Measurements from ENCODE around the gene MARCHF9. TPM values are rescaled to one million over a fixed set of nuclear protein-coding genes. Genes with fewer than 3 reads are reported as not detected.
A peak's percentile ranks its signal among the peaks of the same experiment; 100 is the strongest.

Gene MARCHF9
- total RNA-seq, 1 experiment from 2014 or later: 18.9 TPM

DNA sequence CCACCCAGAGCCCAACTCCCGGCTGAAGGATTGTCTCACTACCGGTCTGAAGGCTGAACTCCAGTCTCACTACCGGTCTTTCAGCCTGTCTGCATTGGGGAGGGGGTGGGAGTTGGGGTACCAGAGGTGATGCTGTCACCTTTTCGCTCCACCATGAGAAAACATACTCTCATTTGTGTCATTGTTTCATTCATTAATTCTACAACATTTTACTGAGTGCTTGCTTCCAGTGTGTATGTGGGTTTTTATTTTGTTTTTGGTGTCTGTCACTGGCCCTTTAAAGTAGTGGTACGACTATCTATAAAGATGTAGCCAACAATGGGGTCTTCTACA, 2.3 kb upstream of the MARCHF9 start:
- BruUV-seq (replicated peaks): no TSS peak
- Histone ChIP-seq H3K79me2 (ENCODE audit: low read depth) (peaks cover 27% of the 10 kb centered on the region), H3K4me1 (replicated peaks; ENCODE audit: insufficient read depth) (peaks cover 27% of the 10 kb centered on the region), H3K9me2 (ENCODE audit: insufficient read depth) (no peaks in the 10 kb centered on the region), H3K9me3 (ENCODE audit: insufficient read depth, low read depth) (no peaks in the 10 kb centered on the region), H3K27ac (no peak overlapping the region), H3K4me3 (peak overlapping the region; percentile 51), H4K20me1 (ENCODE audit: insufficient read depth) (no peaks in the 10 kb centered on the region), H3K4me2 (peak overlapping the region; percentile 74), H3K27me3 (ENCODE audit: insufficient read depth, low read depth) (no peaks in the 10 kb centered on the region), H3F3A (ENCODE audit: insufficient read depth, low read depth) (peaks cover 29% of the 10 kb centered on the region; the same call in 1 of the 2 replicates), H3K36me3 (ENCODE audit: low read depth) (peaks cover 14% of the 10 kb centered on the region), H2AFZ (no peak overlapping the region)
- TF ChIP-seq CTCF (conservative IDR thresholded peaks at IDR 0.05) (no peak), EZH2 (IDR thresholded peaks at IDR 0.05; ENCODE audit: low read depth) (no peak)
- ChIA-PET POLR2A (ENCODE audit: unreplicated experiment) (no interaction called here), CTCF (no interaction called here)
- intact Hi-C loops (cut with micrococcal nuclease; ENCODE audit: unreplicated experiment): loop anchor here (2.0 kb wide), 1 partner anchor 230 kb away; the partner anchor contains the start of gene MBD6
- DNase-seq: no peak

- no peaks in the 10 kb centered on the region for H3K9me2 ChIP-seq (ENCODE audit: insufficient read depth)
- POLR2A ChIA-PET (ENCODE audit: unreplicated experiment): interaction anchor here (0.7 kb wide), 1 partner anchor 12 kb away, joined by 6 read pairs; no protein-coding TSS in a partner anchor
- no peak overlapping the region for H2AFZ ChIP-seq
- BruUV-seq (replicated peaks): no TSS peak
- peaks cover 27% of the 10 kb centered on the region for H3K79me2 ChIP-seq (ENCODE audit: low read depth)
- H3K9me3 ChIP-seq (ENCODE audit: insufficient read depth, low read depth): no peaks in the 10 kb centered on the region
- peaks cover 20% of the 10 kb centered on the region; the same call in 1 of the 2 replicates for H3F3A ChIP-seq (ENCODE audit: insufficient read depth, low read depth)
- no peaks in the 10 kb centered on the region for H3K27me3 ChIP-seq (ENCODE audit: insufficient read depth, low read depth)
- H3K4me2 ChIP-seq: peak overlapping the region; percentile 93
- peaks cover 27% of the 10 kb centered on the region for H3K4me1 ChIP-seq (replicated peaks; ENCODE audit: insufficient read depth)
- no peak for TF ChIP-seq EZH2 (IDR thresholded peaks at IDR 0.05; ENCODE audit: low read depth)
- TF ChIP-seq CTCF (conservative IDR thresholded peaks at IDR 0.05): no peak
- DNase-seq: no peak
- H3K4me3 ChIP-seq: peak overlapping the region; percentile 68; the same call in 1 of the 2 replicates
- no peak overlapping the region for H3K27ac ChIP-seq
- peaks cover 14% of the 10 kb centered on the region for H3K36me3 ChIP-seq (ENCODE audit: low read depth)
- intact Hi-C loops (cut with micrococcal nuclease; ENCODE audit: unreplicated experiment): loop anchor here (2.0 kb wide), 2 partner anchors 19 to 231 kb away; partner anchors contain the start of genes EEF1AKMT3, MBD6 and METTL1
- no peaks in the 10 kb centered on the region for H4K20me1 ChIP-seq (ENCODE audit: insufficient read depth)
- CTCF ChIA-PET: no interaction called here
Observed at GRCh38 chr12:57753756-57754337, 1.1 kb upstream of the MARCHF9 start.

GRCh38 chr12:57755194-57755453, 221 bp downstream of the MARCHF9 start:
- CTCF ChIA-PET: no interaction called here
- H3K27ac ChIP-seq: no peak overlapping the region
- H3K36me3 ChIP-seq (ENCODE audit: low read depth): peaks cover 7% of the 10 kb centered on the region
- H3F3A ChIP-seq (ENCODE audit: insufficient read depth, low read depth): peaks cover 13% of the 10 kb centered on the region; the same call in 1 of the 2 replicates
- intact Hi-C loops (cut with micrococcal nuclease; ENCODE audit: unreplicated experiment): loop anchor here (2.0 kb wide), 1 partner anchor 18 kb away; the partner anchor contains the start of genes EEF1AKMT3 and METTL1
- H2AFZ ChIP-seq: no peak overlapping the region
- no peak for TF ChIP-seq CTCF (conservative IDR thresholded peaks at IDR 0.05)
- TF ChIP-seq EZH2 (IDR thresholded peaks at IDR 0.05; ENCODE audit: low read depth): no peak
- no peaks in the 10 kb centered on the region; the same call in 1 of the 2 replicates for H4K20me1 ChIP-seq (ENCODE audit: insufficient read depth)
- POLR2A ChIA-PET (ENCODE audit: unreplicated experiment): no interaction called here
- DNase-seq: no peak
- no peaks in the 10 kb centered on the region for H3K27me3 ChIP-seq (ENCODE audit: insufficient read depth, low read depth)
- peak overlapping the region; percentile 93; the same call in 1 of the 2 replicates for H3K4me2 ChIP-seq
- BruUV-seq (replicated peaks): no TSS peak
- H3K9me2 ChIP-seq (ENCODE audit: insufficient read depth): no peaks in the 10 kb centered on the region
- peaks cover 27% of the 10 kb centered on the region for H3K4me1 ChIP-seq (replicated peaks; ENCODE audit: insufficient read depth)
- peaks cover 20% of the 10 kb centered on the region for H3K79me2 ChIP-seq (ENCODE audit: low read depth)
- peak overlapping the region; percentile 68; the same call in 1 of the 2 replicates for H3K4me3 ChIP-seq
- H3K9me3 ChIP-seq (ENCODE audit: insufficient read depth, low read depth): no peaks in the 10 kb centered on the region
